Measurements from ENCODE around the gene NR1H4. TPM values are rescaled to one million over a fixed set of nuclear protein-coding genes. Genes with fewer than 3 reads are reported as not detected.

NR1H4 gene
- total and polyA plus RNA-seq, 2 of the 13 experiments (the other 11 are each of a cell fraction or from before 2014, with no cell fraction given), result 27.3 to 114 TPM

GRCh38 chr12:100573292-100574186, 99.9 kb downstream of the NR1H4 start, which contains the start of gene GAS2L3 (continued):
- TF ChIP-seq ZNF816 (CRISPR knock-in tag; IDR thresholded peaks at IDR 0.05; ENCODE audit: borderline replicate concordance), result peak; percentile 40; the same call in 1 of the 2 replicates
- TF ChIP-seq ZNF10 (CRISPR knock-in tag; IDR thresholded peaks at IDR 0.05; ENCODE audit: borderline replicate concordance, low read depth), result no peak
- TF ChIP-seq MIER3 (CRISPR knock-in tag; IDR thresholded peaks at IDR 0.05; ENCODE audit: borderline replicate concordance), result peak; percentile 50; the same call in 1 of the 2 replicates
- TF ChIP-seq KLF16 (CRISPR knock-in tag; IDR thresholded peaks at IDR 0.05), result no peak; a peak in 1 of 4 replicates
- no peak for TF ChIP-seq ZKSCAN5 (CRISPR knock-in tag; IDR thresholded peaks at IDR 0.05)
- no peak for TF ChIP-seq TSC22D2 (CRISPR knock-in tag; IDR thresholded peaks at IDR 0.05; ENCODE audit: borderline replicate concordance)
- 0 out of 2 replicates have a peak, but pooled peaks have one; percentile 12 for TF ChIP-seq ZBTB7A (CRISPR knock-in tag; IDR thresholded peaks at IDR 0.05)
- no peak for TF ChIP-seq TBL1XR1 (IDR thresholded peaks at IDR 0.05; ENCODE audit: borderline replicate concordance, low read length, partially characterized antibody)
- 0 out of 2 replicates have a peak, but pooled peaks have one; percentile 93 for TF ChIP-seq ZNF260 (CRISPR knock-in tag; IDR thresholded peaks at IDR 0.05; ENCODE audit: borderline replicate concordance, low read depth)
- peak; percentile 90; the same call in 1 of the 2 replicates for TF ChIP-seq ZNF577 (CRISPR knock-in tag; IDR thresholded peaks at IDR 0.05; ENCODE audit: borderline replicate concordance, low read depth)
- TF ChIP-seq NR2C2 (CRISPR knock-in tag; IDR thresholded peaks at IDR 0.05; ENCODE audit: borderline replicate concordance), result peak; percentile 58
- TF ChIP-seq, protein P1, sequence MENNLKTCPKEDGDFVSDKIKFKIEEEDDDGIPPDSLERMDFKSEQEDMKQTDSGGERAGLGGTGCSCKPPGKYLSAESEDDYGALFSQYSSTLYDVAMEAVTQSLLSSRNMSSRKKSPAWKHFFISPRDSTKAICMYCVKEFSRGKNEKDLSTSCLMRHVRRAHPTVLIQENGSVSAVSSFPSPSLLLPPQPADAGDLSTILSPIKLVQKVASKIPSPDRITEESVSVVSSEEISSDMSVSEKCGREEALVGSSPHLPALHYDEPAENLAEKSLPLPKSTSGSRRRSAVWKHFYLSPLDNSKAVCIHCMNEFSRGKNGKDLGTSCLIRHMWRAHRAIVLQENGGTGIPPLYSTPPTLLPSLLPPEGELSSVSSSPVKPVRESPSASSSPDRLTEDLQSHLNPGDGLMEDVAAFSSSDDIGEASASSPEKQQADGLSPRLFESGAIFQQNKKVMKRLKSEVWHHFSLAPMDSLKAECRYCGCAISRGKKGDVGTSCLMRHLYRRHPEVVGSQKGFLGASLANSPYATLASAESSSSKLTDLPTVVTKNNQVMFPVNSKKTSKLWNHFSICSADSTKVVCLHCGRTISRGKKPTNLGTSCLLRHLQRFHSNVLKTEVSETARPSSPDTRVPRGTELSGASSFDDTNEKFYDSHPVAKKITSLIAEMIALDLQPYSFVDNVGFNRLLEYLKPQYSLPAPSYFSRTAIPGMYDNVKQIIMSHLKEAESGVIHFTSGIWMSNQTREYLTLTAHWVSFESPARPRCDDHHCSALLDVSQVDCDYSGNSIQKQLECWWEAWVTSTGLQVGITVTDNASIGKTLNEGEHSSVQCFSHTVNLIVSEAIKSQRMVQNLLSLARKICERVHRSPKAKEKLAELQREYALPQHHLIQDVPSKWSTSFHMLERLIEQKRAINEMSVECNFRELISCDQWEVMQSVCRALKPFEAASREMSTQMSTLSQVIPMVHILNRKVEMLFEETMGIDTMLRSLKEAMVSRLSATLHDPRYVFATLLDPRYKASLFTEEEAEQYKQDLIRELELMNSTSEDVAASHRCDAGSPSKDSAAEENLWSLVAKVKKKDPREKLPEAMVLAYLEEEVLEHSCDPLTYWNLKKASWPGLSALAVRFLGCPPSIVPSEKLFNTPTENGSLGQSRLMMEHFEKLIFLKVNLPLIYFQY (CRISPR knock-in tag; IDR thresholded peaks at IDR 0.05; ENCODE audit: borderline replicate concordance), result no peak; the same call in 1 of the 2 replicates
- no peak for TF ChIP-seq ZBTB43 (CRISPR knock-in tag; conservative IDR thresholded peaks at IDR 0.05)
- no peak for TF ChIP-seq ZNF562 (CRISPR knock-in tag; IDR thresholded peaks at IDR 0.05; ENCODE audit: borderline replicate concordance)
- TF ChIP-seq ZNF12 (CRISPR knock-in tag; IDR thresholded peaks at IDR 0.05), result 0 out of 2 replicates have a peak, but pooled peaks have one; percentile 28
- TF ChIP-seq ZNF335 (CRISPR knock-in tag; IDR thresholded peaks at IDR 0.05), result peak; percentile 57; the same call in 1 of the 2 replicates
- TF ChIP-seq, protein P2, sequence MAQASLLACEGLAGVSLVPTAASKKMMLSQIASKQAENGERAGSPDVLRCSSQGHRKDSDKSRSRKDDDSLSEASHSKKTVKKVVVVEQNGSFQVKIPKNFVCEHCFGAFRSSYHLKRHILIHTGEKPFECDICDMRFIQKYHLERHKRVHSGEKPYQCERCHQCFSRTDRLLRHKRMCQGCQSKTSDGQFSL (CRISPR knock-in tag; IDR thresholded peaks at IDR 0.05), result no peak
- TF ChIP-seq, protein P3, sequence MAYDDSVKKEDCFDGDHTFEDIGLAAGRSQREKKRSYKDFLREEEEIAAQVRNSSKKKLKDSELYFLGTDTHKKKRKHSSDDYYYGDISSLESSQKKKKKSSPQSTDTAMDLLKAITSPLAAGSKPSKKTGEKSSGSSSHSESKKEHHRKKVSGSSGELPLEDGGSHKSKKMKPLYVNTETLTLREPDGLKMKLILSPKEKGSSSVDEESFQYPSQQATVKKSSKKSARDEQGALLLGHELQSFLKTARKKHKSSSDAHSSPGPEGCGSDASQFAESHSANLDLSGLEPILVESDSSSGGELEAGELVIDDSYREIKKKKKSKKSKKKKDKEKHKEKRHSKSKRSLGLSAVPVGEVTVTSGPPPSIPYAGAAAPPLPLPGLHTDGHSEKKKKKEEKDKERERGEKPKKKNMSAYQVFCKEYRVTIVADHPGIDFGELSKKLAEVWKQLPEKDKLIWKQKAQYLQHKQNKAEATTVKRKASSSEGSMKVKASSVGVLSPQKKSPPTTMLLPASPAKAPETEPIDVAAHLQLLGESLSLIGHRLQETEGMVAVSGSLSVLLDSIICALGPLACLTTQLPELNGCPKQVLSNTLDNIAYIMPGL (CRISPR knock-in tag; IDR thresholded peaks at IDR 0.05; ENCODE audit: borderline replicate concordance in 1 of 2, low read depth in 1 of 2), result peak; percentile 28 to 81; a peak in 2 of 4 replicates
- no peak for TF ChIP-seq CEBPG (CRISPR knock-in tag; IDR thresholded peaks at IDR 0.05)
- no peak for TF ChIP-seq NONO (IDR thresholded peaks at IDR 0.05)
- 0 out of 2 replicates have a peak, but pooled peaks have one; percentile 22 for TF ChIP-seq NONO (CRISPR knock-in tag; conservative IDR thresholded peaks at IDR 0.05)
